Tibial nerve (tissue), 4 donors: Measurements from ENCODE around the gene NDUFA11. TPM values are rescaled to one million over a fixed set of nuclear protein-coding genes. Genes with fewer than 3 reads are reported as not detected.

Experiments used
- DNase-seq, 2 donors: peaks; one replicate each; pipeline ENCODE4 v3.0.0-alpha.2; 2019; ENCODE audit warnings: low spot score in 2 of 2
- H3K27ac ChIP-seq, 4 donors: fragments of 200-600 bp; sonication (generic) in 3 of 4; one replicate each; pipeline ENCODE4 v1.5.1; 2017 to 2019; ENCODE audit warnings: mild to moderate bottlenecking in 1 of 4
- H3K27me3 ChIP-seq, 2 donors: fragments of 200-600 bp; sonication (generic) in 1 of 2; one replicate each; pipeline versions ENCODE4 v1.5.1 to v1.6.0; 2017 to 2019
- H3K36me3 ChIP-seq, 3 donors: fragments of 200-600 bp; sonication (generic); one replicate each; pipeline ENCODE4 v1.5.1; 2018 to 2019
- H3K4me1 ChIP-seq, 4 donors: fragments of 200-600 bp; sonication (generic) in 3 of 4; one replicate each; pipeline ENCODE4 v1.5.1; 2017 to 2019
- H3K4me3 ChIP-seq, 4 donors: fragments of 200-600 bp; sonication (generic) in 3 of 4; one replicate each; pipeline ENCODE4 v1.5.1; 2017 to 2019; ENCODE audit warnings: mild to moderate bottlenecking in 1 of 4, moderate library complexity in 1 of 4
- H3K9me3 ChIP-seq, 4 donors: fragments of 200-600 bp; sonication (generic) in 3 of 4; one replicate each; pipeline ENCODE4 v1.5.1; 2017 to 2019
- CTCF ChIP-seq, 5 experiments: fragments of 200-600 bp in 3 of 5; fragments of 450-650 bp in 2 of 5; sonication (generic) in 3 of 5; IDR thresholded peaks; one replicate each; pipeline ENCODE4 v1.5.1; 2016 to 2019; ENCODE audit warnings: antibody characterized with exemption in 5 of 5, mild to moderate bottlenecking in 3 of 5, moderate library complexity in 2 of 5
- EP300 ChIP-seq, 2 donors: sonication (generic); formaldehyde crosslinking; IDR thresholded peaks; one replicate each; pipeline ENCODE4 v1.6.1; 2017; ENCODE audit warnings: antibody characterized with exemption in 2 of 2, mild to moderate bottlenecking in 1 of 2
- POLR2A ChIP-seq, 2 donors: fragments of 450-650 bp; IDR thresholded peaks; one replicate each; pipeline ENCODE4 v1.6.1; 2017; ENCODE audit warnings: antibody characterized with exemption in 2 of 2, mild to moderate bottlenecking in 2 of 2, moderate library complexity in 2 of 2
- WGBS, 2 donors: methylation state at CpG; one replicate each; pipeline ENCODE4 v1.1.5; 2018; 5-methylcytosine and 5-hydroxymethylcytosine counted together
- total RNA-seq, 4 donors: library from RNA; depleted of rRNA; stranded (reverse); fragments of >200 nt; gene quantifications; one replicate each; pipeline ENCODE4 v1.1.0, GENCODE V29; 2016

NDUFA11 gene
- total RNA-seq = 100 to 1,000 TPM; 184 to 350 (median 216) TPM

- H3K4me3 ChIP-seq = peak within 1 kb of the TSS; percentile 73 to 99 (median 80)
- DNase-seq = peak; percentile 99 to 100
- no peaks in the 10 kb centered on the region for H3K27me3 ChIP-seq
- 0 to 1% methylated on average over 50 to 57 of the region's 57 CpGs for WGBS, 2 donors
- H3K36me3 ChIP-seq = peaks cover 0 to 31% (median 0%) of the 10 kb centered on the region in 3 donors
- no peaks in the 10 kb centered on the region for H3K9me3 ChIP-seq
- peaks cover 0 to 48% (median 24%) of the 10 kb centered on the region in 4 donors for H3K4me1 ChIP-seq
- peak within 1 kb of the TSS; percentile 67 to 94 (median 91) for H3K27ac ChIP-seq
- TF ChIP-seq EP300 (IDR thresholded peaks at IDR 0.05) (peak; percentile 79 to 90), CTCF (IDR thresholded peaks at IDR 0.05) (peak in 2 of 5 experiments; percentile 37 to 44), POLR2A (IDR thresholded peaks at IDR 0.05) (peak; percentile 51 to 64)
Measured at GRCh38 chr19:5903624-5904351, at the start of gene NDUFA11. NDUFA11 (minus strand) TSS chr19:5903790; CDS start chr19:5903708, 82 bp downstream.

GRCh38 chr19:5953030-5953589 lies 49.5 kb upstream of the NDUFA11 start:
- Histone ChIP-seq H3K27ac (peak overlapping the region in 3 of 4 donors; percentile 74 to 92 (median 85)), H3K27me3 (no peaks in the 10 kb centered on the region), H3K4me3 (no peak overlapping the region), H3K4me1 (peaks cover 0 to 98% (median 69%) of the 10 kb centered on the region in 4 donors), H3K9me3 (no peaks in the 10 kb centered on the region), H3K36me3 (no peaks in the 10 kb centered on the region)
- no peak for DNase-seq
- no peak for TF ChIP-seq EP300 (IDR thresholded peaks at IDR 0.05)
- no peak for TF ChIP-seq CTCF (IDR thresholded peaks at IDR 0.05)
- no peak for TF ChIP-seq POLR2A (IDR thresholded peaks at IDR 0.05)
- WGBS, 2 donors = 48 to 56% methylated on average over 5 of the region's 5 CpGs

- no peak overlapping the region for H3K4me3 ChIP-seq
- no peak for DNase-seq
- no peaks in the 10 kb centered on the region for H3K36me3 ChIP-seq
- no peaks in the 10 kb centered on the region for H3K9me3 ChIP-seq
- no peak for TF ChIP-seq POLR2A (IDR thresholded peaks at IDR 0.05)
- no peak for TF ChIP-seq CTCF (IDR thresholded peaks at IDR 0.05)
- TF ChIP-seq EP300 (IDR thresholded peaks at IDR 0.05) = no peak
- H3K27ac ChIP-seq = peak overlapping the region in 3 of 4 donors; percentile 74 to 92 (median 85)
- peaks cover 0 to 99% (median 75%) of the 10 kb centered on the region in 4 donors for H3K4me1 ChIP-seq
- no peaks in the 10 kb centered on the region for H3K27me3 ChIP-seq
- 65 to 68% methylated on average over 18 of the region's 18 CpGs for WGBS, 2 donors
Measured at GRCh38 chr19:5952193-5953029, 48.8 kb upstream of the NDUFA11 start.

GRCh38 chr19:5951338-5951861 lies 47.8 kb upstream of the NDUFA11 start:
- no peaks in the 10 kb centered on the region for H3K36me3 ChIP-seq
- no peak for TF ChIP-seq POLR2A (IDR thresholded peaks at IDR 0.05)
- no peak for TF ChIP-seq CTCF (IDR thresholded peaks at IDR 0.05)
- no peak for TF ChIP-seq EP300 (IDR thresholded peaks at IDR 0.05)
- no peak for DNase-seq
- 18 to 29% methylated on average over 16 to 19 of the region's 19 CpGs for WGBS, 2 donors
- peak overlapping the region in 1 of 4 donors; percentile 4 for H3K4me3 ChIP-seq
- H3K9me3 ChIP-seq = no peaks in the 10 kb centered on the region
- no peaks in the 10 kb centered on the region for H3K27me3 ChIP-seq
- peaks cover 0 to 99% (median 81%) of the 10 kb centered on the region in 4 donors for H3K4me1 ChIP-seq
- H3K27ac ChIP-seq = peak overlapping the region; percentile 33 to 92 (median 62)
